Left ventricle myocardium inferior (tissue), 1 donor: ENCODE data around the gene SEMA6B. TPM values are rescaled to one million over a fixed set of nuclear protein-coding genes. Genes with fewer than 3 reads are reported as not detected.
"Not testable (repeated sequence)": the region's sequence is repeated elsewhere in the genome, so short reads cannot be mapped to it uniquely, and the experiment has no call there.

Experiments used
- DNase-seq: peaks from one replicate; pipeline ENCODE4 v3.0.0-alpha.2; 2020
- H3K27ac ChIP-seq: fragments of 200-600 bp; replicated peaks from 2 replicates; pipeline ENCODE4 v1.8.0; 2021
- H3K27me3 ChIP-seq: fragments of 200-600 bp; 2 replicates; pipeline ENCODE4 v1.8.0; 2021; ENCODE audit warnings: low read depth
- H3K36me3 ChIP-seq: fragments of 200-600 bp; 2 replicates; pipeline ENCODE4 v1.8.0; 2021
- H3K4me1 ChIP-seq: fragments of 200-600 bp; 2 replicates; pipeline ENCODE4 v1.8.0; 2021
- H3K4me3 ChIP-seq: fragments of 200-600 bp; 2 replicates; pipeline ENCODE4 v1.8.0; 2021; ENCODE audit warnings: mild to moderate bottlenecking, moderate library complexity
- H3K9me3 ChIP-seq: fragments of 200-600 bp; replicated peaks from 2 replicates; pipeline ENCODE4 v1.8.0; 2021
- CTCF ChIP-seq: fragments of 200-600 bp; IDR thresholded peaks from 2 replicates; pipeline ENCODE4 v1.8.0; 2021; ENCODE audit warnings: antibody characterized with exemption, mild to moderate bottlenecking, borderline replicate concordance
- intact Hi-C: fragments of 100-400 bp; cut with micrococcal nuclease; formaldehyde crosslinking; loops from one replicate; pipeline ENCODE4 v1.11.0; 2022
- total RNA-seq: library from RNA; stranded (reverse); fragmentation: NEBNext Ultra II Directional; extraction: Animal tissue kit (Norgen Biotek cat#: 25700); gene quantifications from one replicate; pipeline ENCODE4 v1.2.1, GENCODE V29; 2021
- donor health status: DM: no; HTN: yes; CAD: no; lungs with severe emphysema.

Gene SEMA6B
- total RNA-seq, 1 donor from 2014 or later = 7.2 TPM

GRCh38 chr19:4547303-4548237 lies 11.9 kb downstream of the SEMA6B start:
- H3K36me3 ChIP-seq = peaks cover 35% of the 10 kb centered on the region

GRCh38 chr19:4543842-4544647 lies 15.4 kb downstream of the SEMA6B start:
- peaks cover 16% of the 10 kb centered on the region for H3K9me3 ChIP-seq
- DNase-seq = no peak
- H3K4me1 ChIP-seq = no peaks in the 10 kb centered on the region
- peaks cover 14% of the 10 kb centered on the region for H3K36me3 ChIP-seq
- no peak for TF ChIP-seq CTCF
- H3K27ac ChIP-seq = no peak overlapping the region
- intact Hi-C loops = no loop called here
- no peak overlapping the region for H3K4me3 ChIP-seq
- H3K27me3 ChIP-seq = peaks cover 5% of the 10 kb centered on the region

More at GRCh38 chr19:4547303-4548237, 11.9 kb downstream of the SEMA6B start:
- no peak for DNase-seq
- Histone ChIP-seq H3K27me3 (no peaks in the 10 kb centered on the region), H3K4me3 (no peak overlapping the region), H3K9me3 (no peaks in the 10 kb centered on the region), H3K27ac (no peak overlapping the region), H3K4me1 (no peaks in the 10 kb centered on the region)
- TF ChIP-seq CTCF = peak; percentile 35
- intact Hi-C loops = no loop called here

GRCh38 chr19:4542896-4543841 lies 16.3 kb downstream of the SEMA6B start:
- peaks cover 16% of the 10 kb centered on the region for H3K9me3 ChIP-seq
- no peak for DNase-seq
- peaks cover 5% of the 10 kb centered on the region for H3K36me3 ChIP-seq
- peaks cover 11% of the 10 kb centered on the region for H3K27me3 ChIP-seq
- no peaks in the 10 kb centered on the region for H3K4me1 ChIP-seq
- H3K4me3 ChIP-seq = no peak overlapping the region
- TF ChIP-seq CTCF = no peak
- H3K27ac ChIP-seq = no peak overlapping the region
- intact Hi-C loops = no loop called here

GRCh38 chr19:4541806-4542145 lies 17.7 kb downstream of the SEMA6B start:
- H3K4me1 ChIP-seq, DNase-seq, H3K36me3 ChIP-seq, H3K4me3 ChIP-seq, intact Hi-C loops, H3K27ac ChIP-seq: not testable (repeated sequence)
- Histone ChIP-seq H3K27me3 (peaks cover 25% of the 10 kb centered on the region), H3K9me3 (peaks cover 16% of the 10 kb centered on the region)

- H3K4me3 ChIP-seq = no peak overlapping the region
- H3K36me3 ChIP-seq = no peaks in the 10 kb centered on the region
- intact Hi-C loops = no loop called here
- H3K9me3 ChIP-seq = peaks cover 16% of the 10 kb centered on the region
- H3K27ac ChIP-seq = no peak overlapping the region
- peaks cover 11% of the 10 kb centered on the region for H3K4me1 ChIP-seq
- TF ChIP-seq CTCF = no peak
- no peak for DNase-seq
- H3K27me3 ChIP-seq = peaks cover 30% of the 10 kb centered on the region
Observed at GRCh38 chr19:4541114-4541805, 18.2 kb downstream of the SEMA6B start.
